NT2/D1 (cell line): ENCODE measurements around the gene VCX3B.

Source experiments
- SUZ12 ChIP-seq: IDR thresholded peaks from 2 replicates; pipeline ENCODE4 v1.6.1; 2011; ENCODE audit not compliant: insufficient read length, insufficient read depth; ENCODE audit errors: extremely low read depth
- YY1 ChIP-seq: IDR thresholded peaks from 2 replicates; pipeline ENCODE4 v1.6.1; 2011; ENCODE audit not compliant: insufficient read length, insufficient read depth
- ZNF274 ChIP-seq: IDR thresholded peaks from 2 replicates; pipeline ENCODE4 v1.6.1; 2011; ENCODE audit warnings: mild to moderate bottlenecking, low read depth, low read length

- TF ChIP-seq YY1, result no peak
- TF ChIP-seq SUZ12, result no peak
- TF ChIP-seq ZNF274, result no peak
Measured at GRCh38 chrX:8447368-8447767, 17.3 kb upstream of the VCX3B start.
